Neural progenitor cell (in vitro differentiated cells): ENCODE data around the gene ABLIM2. TPM values are rescaled to one million over a fixed set of nuclear protein-coding genes. Genes with fewer than 3 reads are reported as not detected.

Experiments used
- DNase-seq: peaks from one replicate; pipeline ENCODE4 v3.0.0-alpha.2; 2016; ENCODE audit warnings: low spot score
- H2AFZ ChIP-seq: fragments of 200-600 bp; sonication (generic); replicated peaks from 2 replicates; pipeline ENCODE4 v1.6.1; 2016; ENCODE audit warnings: antibody characterized with exemption
- H3F3A ChIP-seq: fragments of 200-600 bp; sonication (generic); 2 replicates; pipeline ENCODE4 v1.6.1; 2016; ENCODE audit warnings: antibody characterized with exemption, low read depth
- H3K27ac ChIP-seq: fragments of 200-600 bp; sonication (generic); 2 replicates; pipeline ENCODE4 v1.5.1; 2016; ENCODE audit warnings: mild to moderate bottlenecking
- H3K27me3 ChIP-seq: fragments of 200-600 bp; sonication (generic); 2 replicates; pipeline ENCODE4 v1.6.1; 2016; ENCODE audit warnings: mild to moderate bottlenecking, moderate library complexity
- H3K36me3 ChIP-seq: fragments of 200-600 bp; sonication (generic); 2 replicates; pipeline ENCODE4 v1.5.1; 2016
- H3K4me1 ChIP-seq: fragments of 200-600 bp; sonication (generic); 2 replicates; pipeline ENCODE4 v1.6.1; 2016; ENCODE audit warnings: mixed run types
- H3K4me2 ChIP-seq: fragments of 200-600 bp; sonication (generic); 2 replicates; pipeline ENCODE4 v1.6.1; 2016
- H3K4me3 ChIP-seq: fragments of 200-600 bp; sonication (generic); 2 replicates; pipeline ENCODE4 v1.5.1; 2016
- H3K79me2 ChIP-seq: fragments of 200-600 bp; sonication (generic); 2 replicates; pipeline ENCODE4 v1.6.1; 2016; ENCODE audit warnings: low read depth
- H3K9ac ChIP-seq: fragments of 200-600 bp; sonication (generic); 2 replicates; pipeline ENCODE4 v1.6.1; 2016
- H3K9me3 ChIP-seq: fragments of 200-600 bp; sonication (generic); 2 replicates; pipeline ENCODE4 v1.5.1; 2016; ENCODE audit warnings: low read depth
- H4K20me1 ChIP-seq: fragments of 200-600 bp; sonication (generic); 2 replicates; pipeline ENCODE4 v1.6.1; 2016; ENCODE audit warnings: low read depth
- H3K27ac Mint-ChIP-seq: 3 replicates; pipeline ENCODE4 v1.8.0; 2021; ENCODE audit warnings: mixed read lengths
- H3K27me3 Mint-ChIP-seq: 2 replicates; pipeline ENCODE4 v1.8.0; 2022; ENCODE audit warnings: low read depth, mild to moderate bottlenecking, inconsistent platforms, moderate library complexity, mixed read lengths; ENCODE audit not compliant: insufficient read depth
- H3K36me3 Mint-ChIP-seq: 3 replicates; pipeline ENCODE4 v1.8.0; 2021; ENCODE audit warnings: mixed read lengths
- H3K4me1 Mint-ChIP-seq: 3 replicates; pipeline ENCODE4 v1.8.0; 2021; ENCODE audit warnings: mixed read lengths
- H3K4me3 Mint-ChIP-seq: 3 replicates; pipeline ENCODE4 v1.8.0; 2021; ENCODE audit warnings: mild to moderate bottlenecking, moderate library complexity, mixed read lengths
- H3K9me3 Mint-ChIP-seq: 3 replicates; pipeline ENCODE4 v1.8.0; 2020; ENCODE audit warnings: mixed read lengths
- EZH2 ChIP-seq: fragments of 200-600 bp; sonication (generic); IDR thresholded peaks from 2 replicates; pipeline ENCODE4 v1.6.1; 2017; ENCODE audit warnings: antibody characterized with exemption, mild to moderate bottlenecking, moderate library complexity
- EZH2phosphoT487 ChIP-seq: fragments of 200-600 bp; sonication (generic); IDR thresholded peaks from 2 replicates; pipeline ENCODE4 v1.6.1; 2017; ENCODE audit warnings: antibody characterized with exemption
- total RNA-seq: library from RNA; depleted of rRNA; stranded (reverse); fragments of >200 nt; gene quantifications from 2 replicates; pipeline ENCODE4 v1.2.3, GENCODE V29; 2015; ENCODE audit warnings: low replicate concordance
- TF ChIP-seq, protein P1 (sequence below): fragments of 200-600 bp; sonication (generic); IDR thresholded peaks from 2 replicates; pipeline ENCODE4 v1.5.1; 2017; ENCODE audit warnings: antibody characterized with exemption, mild to moderate bottlenecking

ABLIM2 gene
- total RNA-seq, 1 donor from 2014 or later, result 0.24 TPM

- DNase-seq, result no peak
- Mint-ChIP-seq H3K27ac (no peak overlapping the region), H3K9me3 (no peaks in the 10 kb centered on the region), H3K36me3 (no peaks in the 10 kb centered on the region), H3K4me3 (peak overlapping the region; percentile 84), H3K27me3 (peaks cover 32% of the 10 kb centered on the region), H3K4me1 (peaks cover 13% of the 10 kb centered on the region)
- Histone ChIP-seq H2AFZ (no peak overlapping the region), H3K9me3 (no peaks in the 10 kb centered on the region), H3F3A (no peaks in the 10 kb centered on the region), H3K36me3 (no peaks in the 10 kb centered on the region), H3K9ac (no peak overlapping the region), H3K27me3 (peaks cover 56% of the 10 kb centered on the region), H3K4me3 (no peak overlapping the region), H3K27ac (no peak overlapping the region), H3K4me1 (peaks cover 4% of the 10 kb centered on the region), H3K4me2 (no peak overlapping the region), H4K20me1 (peaks cover 22% of the 10 kb centered on the region), H3K79me2 (no peaks in the 10 kb centered on the region)
- TF ChIP-seq, protein P1, sequence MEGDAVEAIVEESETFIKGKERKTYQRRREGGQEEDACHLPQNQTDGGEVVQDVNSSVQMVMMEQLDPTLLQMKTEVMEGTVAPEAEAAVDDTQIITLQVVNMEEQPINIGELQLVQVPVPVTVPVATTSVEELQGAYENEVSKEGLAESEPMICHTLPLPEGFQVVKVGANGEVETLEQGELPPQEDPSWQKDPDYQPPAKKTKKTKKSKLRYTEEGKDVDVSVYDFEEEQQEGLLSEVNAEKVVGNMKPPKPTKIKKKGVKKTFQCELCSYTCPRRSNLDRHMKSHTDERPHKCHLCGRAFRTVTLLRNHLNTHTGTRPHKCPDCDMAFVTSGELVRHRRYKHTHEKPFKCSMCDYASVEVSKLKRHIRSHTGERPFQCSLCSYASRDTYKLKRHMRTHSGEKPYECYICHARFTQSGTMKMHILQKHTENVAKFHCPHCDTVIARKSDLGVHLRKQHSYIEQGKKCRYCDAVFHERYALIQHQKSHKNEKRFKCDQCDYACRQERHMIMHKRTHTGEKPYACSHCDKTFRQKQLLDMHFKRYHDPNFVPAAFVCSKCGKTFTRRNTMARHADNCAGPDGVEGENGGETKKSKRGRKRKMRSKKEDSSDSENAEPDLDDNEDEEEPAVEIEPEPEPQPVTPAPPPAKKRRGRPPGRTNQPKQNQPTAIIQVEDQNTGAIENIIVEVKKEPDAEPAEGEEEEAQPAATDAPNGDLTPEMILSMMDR, result no peak
- no peak for TF ChIP-seq EZH2phosphoT487
- no peak for TF ChIP-seq EZH2
These were observed 2.0 kb upstream of the ABLIM2 start for GRCh38 chr4:8160572-8160971.

GRCh38 chr4:8160233-8160560, 1.6 kb upstream of the ABLIM2 start:
- Histone ChIP-seq H3K27me3 (peaks cover 60% of the 10 kb centered on the region), H3K36me3 (no peaks in the 10 kb centered on the region), H2AFZ (no peak overlapping the region), H3K27ac (no peak overlapping the region), H3K4me3 (no peak overlapping the region), H3K9ac (no peak overlapping the region), H3K9me3 (no peaks in the 10 kb centered on the region), H3F3A (no peaks in the 10 kb centered on the region), H3K4me2 (no peak overlapping the region), H3K4me1 (peaks cover 4% of the 10 kb centered on the region), H3K79me2 (no peaks in the 10 kb centered on the region), H4K20me1 (peaks cover 22% of the 10 kb centered on the region)
- no peak for DNase-seq
- Mint-ChIP-seq H3K27ac (no peak overlapping the region), H3K36me3 (no peaks in the 10 kb centered on the region), H3K4me1 (peaks cover 13% of the 10 kb centered on the region), H3K4me3 (peak overlapping the region; percentile 84), H3K27me3 (peaks cover 33% of the 10 kb centered on the region), H3K9me3 (no peaks in the 10 kb centered on the region)
- no peak for TF ChIP-seq EZH2phosphoT487
- no peak for TF ChIP-seq EZH2
- TF ChIP-seq, protein P1, result no peak

DNA sequence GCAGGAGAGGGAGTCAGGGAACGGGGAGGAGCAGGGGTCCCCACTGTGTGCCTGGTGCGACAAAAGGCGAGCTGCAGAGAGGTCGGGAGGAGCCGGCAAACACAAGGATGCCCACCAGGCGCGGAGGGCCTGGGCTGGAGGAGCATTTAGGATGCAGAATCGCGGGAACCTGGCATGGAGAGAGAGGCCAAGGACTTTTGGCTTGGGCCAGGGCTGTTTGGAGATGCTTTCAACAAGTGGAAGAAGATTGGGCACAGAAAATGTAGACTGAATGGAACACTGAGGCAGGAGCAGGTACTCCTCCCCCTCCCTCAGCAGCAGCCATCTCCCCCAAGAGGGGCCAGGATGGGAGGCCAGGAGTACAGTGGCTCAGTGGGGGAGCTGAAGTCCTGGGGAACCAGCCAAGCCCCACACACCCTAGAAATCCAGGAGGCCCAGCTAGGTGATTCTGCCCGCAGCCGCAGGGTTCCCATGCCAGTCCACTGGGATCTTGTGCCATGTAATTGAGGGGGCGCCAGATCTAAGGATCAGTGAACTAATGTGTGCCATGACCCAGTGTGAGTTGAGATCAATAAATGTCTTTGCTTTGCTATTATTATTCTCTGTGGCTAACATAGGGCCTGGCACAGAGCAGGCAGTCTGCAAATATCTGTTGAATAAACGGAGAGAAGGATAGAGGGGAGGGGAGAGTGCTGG, 1.1 kb upstream of the ABLIM2 start:
- H3K9me3 Mint-ChIP-seq, result no peaks in the 10 kb centered on the region
- Histone ChIP-seq H3K9ac (no peak overlapping the region), H3K27ac (no peak overlapping the region), H3K79me2 (no peaks in the 10 kb centered on the region), H3K27me3 (peaks cover 65% of the 10 kb centered on the region), H4K20me1 (peaks cover 22% of the 10 kb centered on the region), H3K9me3 (no peaks in the 10 kb centered on the region), H3K4me2 (peak overlapping the region; percentile 97), H2AFZ (peak overlapping the region; percentile 92), H3K4me3 (peak overlapping the region; percentile 69), H3K4me1 (peaks cover 4% of the 10 kb centered on the region), H3K36me3 (no peaks in the 10 kb centered on the region), H3F3A (no peaks in the 10 kb centered on the region)
- peaks cover 28% of the 10 kb centered on the region for H3K27me3 Mint-ChIP-seq
- TF ChIP-seq, protein P1, result no peak
- TF ChIP-seq EZH2phosphoT487, result peak; percentile 50
- TF ChIP-seq EZH2, result no peak
- H3K27ac Mint-ChIP-seq, result no peak overlapping the region
- no peak for DNase-seq
- peaks cover 13% of the 10 kb centered on the region for H3K4me1 Mint-ChIP-seq
- peak overlapping the region; percentile 84 for H3K4me3 Mint-ChIP-seq
- no peaks in the 10 kb centered on the region for H3K36me3 Mint-ChIP-seq
